ENCODE data around the gene IL1B.

- TF ChIP-seq CTCF (IDR thresholded peaks at IDR 0.05; ENCODE audit: insufficient read depth, low read length, poor library complexity, severe bottlenecking) (no peak), EZH2phosphoT487 (conservative IDR thresholded peaks at IDR 0.05; ENCODE audit: low read length) (no peak)
Measured at GRCh38 chr2:112812318-112813267, 24.0 kb downstream of the IL1B start.
